GM19023 (cell line): ENCODE results near the gene KRTAP12-1.
"Not testable (repeated sequence)": the region's sequence is repeated elsewhere in the genome, so short reads cannot be mapped to it uniquely, and the experiment has no call there.

Experiments
- ATAC-seq: cut with Tn5 transposase; IDR thresholded peaks from one replicate; pipeline ENCODE4 v1.9.1; 2021; ENCODE audit warnings: mild to moderate bottlenecking, moderate library complexity; ENCODE audit not compliant: unreplicated experiment

The KRTAP12-1 gene

GRCh38 chr21:44699502-44700001, 17.6 kb upstream of the KRTAP12-1 start:
- no peak for ATAC-seq

GRCh38 chr21:44697811-44698734, 16.1 kb upstream of the KRTAP12-1 start:
- ATAC-seq, result no peak

DNA sequence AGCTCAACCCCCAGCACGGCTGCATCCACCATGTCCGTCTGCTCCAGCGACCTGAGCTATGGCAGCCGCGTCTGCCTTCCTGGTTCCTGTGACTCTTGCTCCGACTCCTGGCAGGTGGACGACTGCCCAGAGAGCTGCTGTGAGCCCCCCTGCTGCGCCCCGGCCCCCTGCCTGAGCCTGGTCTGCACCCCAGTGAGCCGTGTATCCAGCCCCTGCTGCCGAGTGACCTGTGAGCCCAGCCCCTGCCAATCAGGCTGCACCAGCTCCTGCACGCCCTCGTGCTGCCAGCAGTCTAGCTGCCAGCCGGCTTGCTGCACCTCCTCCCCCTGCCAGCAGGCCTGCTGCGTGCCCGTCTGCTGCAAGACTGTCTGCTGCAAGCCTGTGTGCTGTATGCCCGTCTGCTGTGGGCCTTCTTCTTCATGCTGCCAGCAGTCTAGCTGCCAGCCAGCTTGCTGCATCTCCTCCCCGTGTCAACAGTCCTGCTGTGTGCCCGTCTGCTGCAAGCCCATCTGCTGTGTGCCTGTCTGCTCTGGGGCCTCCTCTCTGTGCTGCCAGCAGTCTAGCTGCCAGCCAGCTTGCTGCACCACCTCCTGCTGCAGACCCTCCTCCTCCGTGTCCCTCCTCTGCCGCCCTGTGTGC, 15.3 kb upstream of the KRTAP12-1 start, which contains the start of gene KRTAP10-12:
TSS of gene KRTAP10-12 (plus strand) at position 1 of the 639 bp plus-strand sequence. CDS start at position 31, 30 bp downstream.
- not testable (repeated sequence) for ATAC-seq

DNA sequence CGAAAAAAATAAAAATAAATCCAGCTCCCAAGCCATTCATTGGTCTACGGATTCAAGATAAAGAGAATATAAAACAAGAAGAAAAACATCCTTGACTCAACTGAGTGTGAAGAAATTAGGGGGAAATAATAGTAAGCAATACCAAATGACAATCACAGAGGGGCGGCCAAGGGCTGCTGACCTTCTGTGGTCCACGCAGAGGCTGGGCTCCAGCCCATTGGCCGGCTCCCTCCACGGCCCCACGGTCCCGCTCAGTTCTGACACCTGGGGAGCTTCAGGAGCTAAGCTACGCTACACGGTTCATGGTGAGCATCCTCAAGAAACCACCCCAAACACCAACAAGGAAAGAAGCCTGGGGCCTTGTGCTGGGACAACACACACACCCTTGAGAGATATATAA, 14.6 kb upstream of the KRTAP12-1 start:
- no peak for ATAC-seq

- ATAC-seq, result no peak
Observed at GRCh38 chr21:44695641-44696040, 13.7 kb upstream of the KRTAP12-1 start.

DNA sequence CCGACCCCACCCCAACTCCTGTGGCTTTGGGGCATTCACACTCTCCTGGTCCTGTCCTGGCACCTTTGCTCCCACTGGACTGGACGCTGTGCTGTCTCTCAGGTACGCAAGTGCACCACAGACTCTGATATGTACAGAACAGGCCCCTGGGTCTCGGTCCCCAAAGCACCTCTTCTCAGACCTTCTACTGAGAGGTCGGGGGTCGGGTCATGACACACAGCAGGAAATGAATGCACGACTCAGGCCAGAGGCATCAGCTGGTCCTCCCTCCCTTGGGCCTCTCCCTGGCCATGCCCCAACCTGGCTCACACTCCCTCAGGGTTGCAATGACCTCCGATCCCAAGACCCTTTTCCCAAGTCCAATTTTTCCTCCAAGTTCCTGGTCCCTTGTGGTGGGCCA, 13.2 kb upstream of the KRTAP12-1 start:
- no peak for ATAC-seq

- ATAC-seq, result no peak
Observed at GRCh38 chr21:44694776-44695175, 12.8 kb upstream of the KRTAP12-1 start.

DNA sequence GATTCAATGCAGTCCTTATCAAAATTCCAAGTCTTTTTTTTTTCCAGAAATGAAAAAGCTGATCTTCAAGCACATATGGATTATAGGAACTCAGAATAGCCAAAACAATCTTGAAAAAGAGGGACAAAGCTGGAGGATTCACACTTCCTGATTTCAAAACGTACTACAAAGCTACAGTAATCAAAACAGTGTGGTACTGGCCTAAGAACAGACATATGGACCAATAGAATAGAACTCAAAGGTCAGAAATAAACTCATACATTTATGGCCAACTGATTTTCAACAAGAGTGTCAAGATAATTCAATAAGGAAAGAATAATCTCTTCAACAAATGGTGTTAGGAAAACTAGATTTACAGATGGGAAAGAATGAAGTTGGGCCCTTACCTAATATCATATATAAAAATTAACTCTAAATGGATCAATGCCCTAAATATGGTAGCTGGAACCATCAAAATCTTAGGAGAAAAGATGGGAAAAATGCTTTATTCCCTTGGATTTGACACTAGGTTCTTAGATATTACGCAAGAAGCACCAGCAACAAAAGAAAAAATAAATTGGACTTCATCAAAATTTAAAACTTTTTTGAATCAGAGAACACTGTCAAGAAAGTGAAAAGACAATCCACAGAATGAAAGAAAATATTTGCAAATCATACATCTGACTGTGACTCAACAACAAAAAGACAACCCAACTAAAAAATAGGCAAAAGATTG, 11.0 kb upstream of the KRTAP12-1 start:
- no peak for ATAC-seq

DNA sequence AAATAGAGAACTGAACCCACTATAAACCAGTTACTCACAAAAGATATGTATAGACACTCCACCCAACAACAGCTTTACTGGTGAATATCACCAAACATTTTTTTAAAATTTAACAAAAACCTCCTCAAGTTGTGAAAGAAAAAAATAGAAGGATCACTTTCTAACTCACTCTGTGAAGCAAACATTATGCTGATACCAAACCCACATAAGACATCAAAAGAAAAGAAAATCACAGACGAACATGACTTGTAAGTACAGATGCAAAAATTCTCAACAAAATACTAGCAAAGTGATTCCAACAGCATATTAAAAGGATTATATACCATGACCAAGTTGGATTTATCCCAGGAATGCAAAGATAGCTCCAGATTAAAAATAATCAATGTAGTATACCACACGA, 9.7 kb upstream of the KRTAP12-1 start:
- no peak for ATAC-seq

DNA sequence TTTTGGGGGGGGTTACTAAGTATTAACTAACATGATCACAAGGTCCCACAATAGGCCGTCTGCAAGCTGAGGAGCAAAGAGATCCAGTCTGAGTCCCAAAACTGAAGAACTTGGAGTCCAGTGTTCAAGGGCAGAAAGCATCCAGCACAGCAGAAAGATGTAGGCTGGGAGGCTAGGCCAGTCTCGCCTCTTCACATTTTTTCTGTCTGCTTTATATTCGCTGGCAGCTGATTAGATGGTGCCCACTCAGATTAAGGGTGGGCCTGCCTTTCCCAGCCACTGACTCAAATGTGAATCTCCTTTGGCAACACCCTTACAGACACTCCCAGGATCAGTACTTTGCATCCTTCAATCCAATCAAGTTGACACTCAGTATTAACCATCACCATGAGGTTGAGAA, 7.8 kb upstream of the KRTAP12-1 start:
- ATAC-seq, result not testable (repeated sequence)

DNA sequence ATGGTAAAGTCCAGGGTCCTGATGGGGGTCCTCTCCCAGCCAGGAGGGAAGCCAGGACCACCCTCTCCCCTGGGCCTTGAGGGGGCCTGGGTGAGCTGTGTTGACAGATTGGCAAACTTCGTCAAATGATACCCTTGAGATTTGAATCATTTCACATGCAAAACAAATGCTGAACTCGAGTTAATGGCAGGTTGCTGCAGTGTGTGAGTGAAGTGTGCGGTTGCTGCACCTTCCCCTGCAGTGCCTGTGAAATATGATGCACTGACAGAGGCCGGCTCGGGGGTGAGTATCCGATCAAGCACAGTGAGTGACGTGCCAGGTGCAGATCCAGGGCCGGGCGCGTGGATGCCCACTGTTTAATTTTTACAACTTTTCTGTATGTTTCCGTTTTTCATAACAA, 5.7 kb upstream of the KRTAP12-1 start:
- no peak for ATAC-seq

DNA sequence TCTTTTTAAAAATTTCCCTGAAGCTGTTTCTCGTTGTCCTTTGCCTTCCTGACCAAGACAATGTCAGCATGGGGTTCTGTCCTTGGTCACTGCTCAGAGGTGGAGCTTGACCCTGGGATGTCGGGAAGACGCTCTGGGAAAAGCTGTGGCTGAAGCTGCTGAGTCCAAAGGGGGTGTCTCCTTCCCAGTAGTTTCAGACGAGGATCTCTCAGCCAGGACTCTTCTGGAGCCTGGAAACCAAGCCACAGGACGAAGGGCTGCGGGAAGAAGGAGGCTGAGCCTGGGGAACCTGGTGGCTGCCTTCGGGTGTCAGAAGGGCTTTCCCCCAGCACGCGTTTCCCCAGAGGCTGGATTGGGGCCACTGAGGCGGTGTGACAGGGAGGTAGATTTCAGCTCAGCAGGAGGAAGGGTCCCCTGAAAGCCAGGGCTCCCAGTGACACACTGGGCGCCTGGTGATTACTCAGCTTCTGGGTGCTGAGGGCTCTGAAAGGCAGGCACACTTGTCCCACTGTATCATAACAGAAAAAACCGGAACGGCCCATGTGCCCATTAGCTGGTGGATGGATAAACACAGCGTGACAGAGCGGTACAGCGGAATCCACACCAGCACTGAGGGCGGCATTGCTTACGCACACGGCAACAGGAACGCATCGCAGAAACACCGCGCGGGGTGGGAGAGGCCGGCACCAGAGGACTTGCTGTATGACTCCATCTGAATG, 5.0 kb upstream of the KRTAP12-1 start:
- no peak for ATAC-seq

DNA sequence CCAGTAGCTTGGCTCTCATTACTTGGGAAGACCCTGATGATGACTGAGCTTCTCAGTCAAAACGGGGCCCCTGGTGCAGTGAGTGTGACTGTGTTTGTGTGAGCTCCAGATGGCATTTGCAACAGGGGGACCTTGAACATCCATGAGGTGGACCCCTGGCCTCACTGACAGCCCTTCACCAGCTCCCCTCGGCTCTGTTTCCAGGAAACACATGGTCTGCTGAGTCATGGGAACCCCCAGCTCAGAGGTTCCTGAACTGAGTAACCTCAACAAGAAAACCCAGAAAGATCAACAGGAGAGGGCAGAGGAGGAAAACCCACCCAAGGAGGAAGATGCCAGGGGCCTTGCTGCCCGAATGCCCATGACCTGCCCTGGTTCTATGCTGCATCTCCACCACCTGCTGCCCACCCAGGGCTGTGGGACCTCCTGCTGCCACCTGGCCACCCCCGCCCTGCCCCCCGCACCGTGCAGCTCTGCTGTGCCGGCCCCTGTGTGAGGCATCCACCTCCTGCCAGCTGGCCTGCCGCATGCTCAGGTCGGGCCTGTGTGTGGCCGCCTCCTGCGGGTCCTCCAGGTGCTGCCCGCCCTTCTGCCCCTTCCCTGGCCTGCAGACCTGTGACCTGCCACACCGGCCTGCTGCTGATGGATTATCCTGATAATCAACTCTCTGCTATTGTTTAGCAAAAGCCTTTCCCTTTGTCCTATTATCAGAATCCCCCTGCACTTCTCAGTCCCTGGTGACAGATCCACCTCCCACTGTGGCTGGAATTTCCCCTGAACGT, 4.2 kb upstream of the KRTAP12-1 start:
- no peak for ATAC-seq

GRCh38 chr21:44685050-44685449, 3.1 kb upstream of the KRTAP12-1 start:
- not testable (repeated sequence) for ATAC-seq

DNA sequence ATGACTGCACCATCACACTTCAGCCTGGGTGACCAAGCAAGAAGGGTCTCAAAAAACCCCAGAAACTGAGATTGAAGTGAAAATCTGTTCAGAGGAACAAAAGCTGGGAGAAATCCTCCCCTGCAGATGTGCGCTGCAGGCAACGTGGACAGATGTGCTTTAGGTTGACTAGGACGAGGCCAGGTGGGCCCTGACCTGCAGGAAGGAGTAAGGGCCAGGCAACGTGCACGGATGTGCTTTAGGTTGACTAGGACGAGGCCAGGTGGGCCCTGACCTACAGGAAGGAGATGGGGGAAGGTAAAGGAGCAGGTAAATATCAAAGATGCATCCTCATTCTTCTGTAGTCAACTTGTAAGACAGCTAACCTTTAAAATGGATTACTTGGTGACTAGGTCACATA, 2.5 kb upstream of the KRTAP12-1 start:
- no peak for ATAC-seq

GRCh38 chr21:44684077-44684476, 2.1 kb upstream of the KRTAP12-1 start:
- no peak for ATAC-seq

DNA sequence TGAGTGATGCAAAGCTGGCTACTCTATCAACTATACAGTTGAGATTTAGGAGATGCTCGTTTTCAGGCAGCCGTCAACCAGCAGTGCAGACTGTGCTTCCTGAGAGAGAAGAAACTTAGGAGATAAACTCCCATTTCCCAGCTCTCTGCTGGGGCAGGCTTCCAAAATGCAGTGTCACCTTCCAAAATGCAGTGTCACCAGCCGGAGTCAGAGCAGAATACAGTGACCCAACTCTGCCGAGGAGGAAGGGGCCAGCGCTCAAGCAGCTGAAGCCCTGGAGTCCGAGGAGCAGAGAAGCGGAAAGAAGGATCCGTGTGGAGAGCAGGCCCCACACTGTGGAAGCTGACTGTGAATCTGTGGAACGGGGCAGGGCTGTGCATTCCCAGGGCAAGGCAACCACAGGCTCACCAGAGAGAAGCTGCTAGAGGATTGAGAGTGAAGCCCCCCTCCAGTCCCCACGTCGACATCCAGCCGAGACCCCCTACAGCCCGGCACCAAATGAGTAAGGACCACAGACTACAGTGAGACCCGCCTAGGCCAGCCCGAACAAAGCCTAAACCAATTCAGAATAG, 703 bp upstream of the KRTAP12-1 start:
- ATAC-seq, result no peak

- ATAC-seq, result no peak
Observed at GRCh38 chr21:44681152-44681551, 811 bp downstream of the KRTAP12-1 start.

DNA sequence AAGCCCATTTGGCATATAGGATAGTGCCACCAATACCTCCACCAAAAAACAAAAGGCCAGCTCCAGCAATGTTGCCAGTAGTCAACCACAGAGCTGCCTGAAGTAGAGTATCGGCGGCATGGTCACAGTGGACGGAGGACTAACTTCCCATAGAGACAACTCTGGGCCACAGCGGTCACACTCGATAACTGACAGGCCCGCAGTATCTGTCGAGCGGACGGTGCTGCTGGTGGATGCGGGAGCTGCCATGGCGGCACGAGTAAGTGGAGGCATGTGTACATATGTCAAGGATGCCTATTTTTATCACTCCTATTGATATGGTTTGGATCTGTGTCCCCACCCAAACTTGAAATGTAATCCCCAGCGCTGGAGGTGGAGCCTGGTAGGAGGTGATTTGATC, 4.1 kb downstream of the KRTAP12-1 start:
- no peak for ATAC-seq

DNA sequence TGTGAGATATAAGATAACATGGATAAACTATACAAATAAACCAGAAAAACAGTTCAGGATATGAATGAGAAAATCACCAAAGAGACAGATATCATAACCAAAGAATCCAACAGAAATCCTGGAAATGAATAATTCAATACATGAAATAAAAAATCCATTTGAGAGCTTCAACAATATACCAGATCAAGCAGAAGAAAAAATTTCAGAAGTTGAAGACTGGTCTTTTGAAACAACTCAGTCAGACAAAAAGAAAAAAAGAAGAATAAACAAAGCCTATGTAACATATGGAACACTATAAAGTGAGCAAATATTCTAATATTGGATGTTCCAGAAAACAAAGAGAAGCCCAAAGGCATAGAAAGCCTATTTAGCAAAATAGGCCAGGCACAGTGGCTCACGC, 10.1 kb downstream of the KRTAP12-1 start:
- ATAC-seq, result no peak
